ENCODE data around the gene RASA2.

Gene RASA2

GRCh38 chr3:141442914-141443313 lies 43.9 kb upstream of the RASA2 start:
- Histone ChIP-seq H3K4me3 (ENCODE audit: low read depth, low read length) (no peak overlapping the region), H3K4me1 (peaks cover 14% of the 10 kb centered on the region), H3K9me3 (no peaks in the 10 kb centered on the region), H3K27me3 (no peaks in the 10 kb centered on the region), H3K36me3 (peaks cover 31% of the 10 kb centered on the region)
- no peak for DNase-seq
- no peak for TF ChIP-seq CTCF (IDR thresholded peaks at IDR 0.05; ENCODE audit: low read depth, low read length)

GRCh38 chr3:141444586-141445285 lies 42.1 kb upstream of the RASA2 start:
- DNase-seq = no peak
- no peak for TF ChIP-seq CTCF (IDR thresholded peaks at IDR 0.05; ENCODE audit: low read depth, low read length)
- H3K4me1 ChIP-seq = peaks cover 31% of the 10 kb centered on the region
- H3K27me3 ChIP-seq = no peaks in the 10 kb centered on the region
- peaks cover 31% of the 10 kb centered on the region for H3K36me3 ChIP-seq
- no peak overlapping the region for H3K4me3 ChIP-seq (ENCODE audit: low read depth, low read length)
- no peaks in the 10 kb centered on the region for H3K9me3 ChIP-seq

GRCh38 chr3:141445990-141446389 lies 40.8 kb upstream of the RASA2 start:
- peaks cover 31% of the 10 kb centered on the region for H3K36me3 ChIP-seq
- TF ChIP-seq CTCF (IDR thresholded peaks at IDR 0.05; ENCODE audit: low read depth, low read length) = no peak
- peaks cover 41% of the 10 kb centered on the region for H3K4me1 ChIP-seq
- no peaks in the 10 kb centered on the region for H3K9me3 ChIP-seq
- no peak for DNase-seq
- no peak overlapping the region for H3K4me3 ChIP-seq (ENCODE audit: low read depth, low read length)
- H3K27me3 ChIP-seq = no peaks in the 10 kb centered on the region

GRCh38 chr3:141446737-141447136 lies 40.1 kb upstream of the RASA2 start:
- Histone ChIP-seq H3K27me3 (no peaks in the 10 kb centered on the region), H3K36me3 (peaks cover 31% of the 10 kb centered on the region), H3K9me3 (no peaks in the 10 kb centered on the region), H3K4me1 (peaks cover 42% of the 10 kb centered on the region), H3K4me3 (ENCODE audit: low read depth, low read length) (no peak overlapping the region)
- no peak for DNase-seq
- no peak for TF ChIP-seq CTCF (IDR thresholded peaks at IDR 0.05; ENCODE audit: low read depth, low read length)

GRCh38 chr3:141447383-141447782 lies 39.4 kb upstream of the RASA2 start:
- Histone ChIP-seq H3K36me3 (peaks cover 28% of the 10 kb centered on the region), H3K4me1 (peaks cover 42% of the 10 kb centered on the region)
- DNase-seq = peak; percentile 25

More at GRCh38 chr3:141447383-141447782, 39.4 kb upstream of the RASA2 start:
- Histone ChIP-seq H3K27me3 (no peaks in the 10 kb centered on the region), H3K9me3 (no peaks in the 10 kb centered on the region), H3K4me3 (ENCODE audit: low read depth, low read length) (no peak overlapping the region; the same call in 1 of the 2 replicates)
- TF ChIP-seq CTCF (IDR thresholded peaks at IDR 0.05; ENCODE audit: low read depth, low read length) = no peak
